ENCODE data around the gene EXOG.

EXOG gene

GRCh38 chr3:38548154-38548931 lies 52.2 kb downstream of the EXOG start:
- DNase-seq (ENCODE audit: low spot score), result no peak

GRCh38 chr3:38549082-38549481 lies 52.9 kb downstream of the EXOG start:
- DNase-seq (ENCODE audit: low spot score), result no peak

- DNase-seq (ENCODE audit: low spot score), result no peak
These were observed 53.3 kb downstream of the EXOG start for GRCh38 chr3:38549486-38549885.

- DNase-seq (ENCODE audit: low spot score), result no peak
These were observed 54.1 kb downstream of the EXOG start for GRCh38 chr3:38549957-38550840.

- DNase-seq (ENCODE audit: low spot score), result no peak
These were observed 55.1 kb downstream of the EXOG start for GRCh38 chr3:38551026-38551832.

GRCh38 chr3:38552364-38552763 lies 56.2 kb downstream of the EXOG start:
- DNase-seq (ENCODE audit: low spot score), result no peak

GRCh38 chr3:38553071-38553470 lies 56.9 kb downstream of the EXOG start:
- DNase-seq (ENCODE audit: low spot score), result no peak

GRCh38 chr3:38554127-38554827 lies 58.1 kb downstream of the EXOG start:
- DNase-seq (ENCODE audit: low spot score), result no peak

GRCh38 chr3:38555149-38555840 lies 59.2 kb downstream of the EXOG start:
- DNase-seq (ENCODE audit: low spot score), result no peak

- DNase-seq (ENCODE audit: low spot score), result no peak
These were observed 59.8 kb downstream of the EXOG start for GRCh38 chr3:38555926-38556325.

GRCh38 chr3:38556640-38557358 lies 60.7 kb downstream of the EXOG start:
- no peak for DNase-seq (ENCODE audit: low spot score)

GRCh38 chr3:38558864-38559263 lies 62.7 kb downstream of the EXOG start:
- DNase-seq (ENCODE audit: low spot score), result no peak

GRCh38 chr3:38560284-38560683 lies 64.1 kb downstream of the EXOG start:
- DNase-seq (ENCODE audit: low spot score), result no peak

GRCh38 chr3:38560996-38561717 lies 65.0 kb downstream of the EXOG start:
- no peak for DNase-seq (ENCODE audit: low spot score)

- DNase-seq (ENCODE audit: low spot score), result no peak
These were observed 65.8 kb downstream of the EXOG start for GRCh38 chr3:38561746-38562466.

GRCh38 chr3:38562467-38562925 lies 66.4 kb downstream of the EXOG start:
- DNase-seq (ENCODE audit: low spot score), result no peak

- DNase-seq (ENCODE audit: low spot score), result no peak
These were observed 67.1 kb downstream of the EXOG start for GRCh38 chr3:38563070-38563885.

- no peak for DNase-seq (ENCODE audit: low spot score)
These were observed 67.7 kb downstream of the EXOG start for GRCh38 chr3:38563886-38564270.
